A549 (cell line): ENCODE results near the gene STAMBPL1. TPM values are rescaled to one million over a fixed set of nuclear protein-coding genes. Genes with fewer than 3 reads are reported as not detected.

Experiments
- ATAC-seq, 2 experiments: fragments of 200-7000 bp in 1 of 2; fragments of >200 bp in 1 of 2; cut with Nextera tagmentation in 1 of 2; cut with Tn5 transposase in 1 of 2; 3 replicates each; pipeline versions ENCODE4 v1.8.0 to v1.9.1; 2018 to 2020; ENCODE audit warnings: mild to moderate bottlenecking in 1 of 2, moderate library complexity in 1 of 2
- CTCF ChIA-PET: fragments of 300-600 bp; sonication (Branson Sonifier 250); formaldehyde crosslinking; extraction: SDS; loops from one replicate; lab custom pipeline; 2021; ENCODE audit warnings: antibody characterized with exemption, inconsistent platforms; lab: Yijun Ruan, JAX
- POLR2A ChIA-PET: fragments of 350-600 bp; formaldehyde crosslinking; extraction: SDS; loops from one replicate; lab custom pipeline; 2021; ENCODE audit warnings: antibody characterized with exemption, inconsistent platforms; lab: Yijun Ruan, JAX
- DNase-seq, 2 experiments: peaks; one replicate each; pipeline versions ENCODE4 v3.0.0 to v3.0.0-alpha.2; 2011 to 2016; ENCODE audit warnings: low read depth in 1 of 2, low spot score in 1 of 2
- FAIRE-seq: peaks from 2 replicates; lab custom pipeline; 2011; peaks lifted over from hg19 to GRCh38; lab: Jason Lieb, UNC
- H3K27ac ChIP-seq, 2 experiments: fragments of >200 bp; sonication (Bioruptor Twin); formaldehyde crosslinking; 3 replicates each; pipeline ENCODE4 v1.5.1; 2016 to 2017
- H3K4me1 ChIP-seq: fragments of >200 bp; sonication (Bioruptor Twin); formaldehyde crosslinking; 3 replicates; pipeline ENCODE4 v1.6.1; 2016
- H3K4me2 ChIP-seq: fragments of >200 bp; sonication (Bioruptor Twin); formaldehyde crosslinking; 3 replicates; pipeline ENCODE4 v1.6.1; 2016
- H3K4me3 ChIP-seq: fragments of >200 bp; sonication (Bioruptor Twin); formaldehyde crosslinking; 3 replicates; pipeline ENCODE4 v1.5.1; 2016
- H3K9me3 ChIP-seq: fragments of >200 bp; sonication (Bioruptor Twin); formaldehyde crosslinking; 3 replicates; pipeline ENCODE4 v1.6.1; 2016
- E2F6 ChIP-seq: IDR thresholded peaks from 2 replicates; pipeline ENCODE4 v1.6.1; 2012; ENCODE audit warnings: low read depth, borderline replicate concordance
- EHMT2 ChIP-seq: fragments of 200-600 bp; sonication (generic); IDR thresholded peaks from 2 replicates; pipeline ENCODE4 v1.6.1; 2016; ENCODE audit warnings: antibody characterized with exemption, low read depth, mild to moderate bottlenecking, moderate library complexity
- EP300 ChIP-seq, 2 experiments: fragments of >200 bp; sonication (Bioruptor Twin); formaldehyde crosslinking; IDR thresholded peaks; 2 replicates in 1 of 2; 3 replicates in 1 of 2; pipeline ENCODE4 v1.6.1; 2016 to 2017
- FOSL2 ChIP-seq, 2 experiments: fragments of 450-650 bp in 1 of 2; fragments of >200 bp in 1 of 2; sonication (Bioruptor Twin) in 1 of 2; formaldehyde crosslinking; IDR thresholded peaks; 2 replicates each; pipeline versions ENCODE4 v1.5.0 to v1.6.1; 2016 to 2020; ENCODE audit warnings: mild to moderate bottlenecking in 1 of 2, moderate library complexity in 1 of 2
- GATA3 ChIP-seq: IDR thresholded peaks from 2 replicates; pipeline ENCODE4 v1.6.1; 2012; ENCODE audit warnings: borderline replicate concordance
- HOXB13 ChIP-seq: fragments of 250-450 bp; sonication (Bioruptor Pico); IDR thresholded peaks from 2 replicates; pipeline ENCODE4 v1.5.0; 2020; ENCODE audit warnings: low read depth, mild to moderate bottlenecking, moderate library complexity
- HOXB5 ChIP-seq: fragments of 250-450 bp; sonication (Bioruptor Pico); IDR thresholded peaks from 2 replicates; pipeline ENCODE4 v1.5.0; 2020; ENCODE audit warnings: mild to moderate bottlenecking, moderate library complexity
- JUNB ChIP-seq: fragments of >200 bp; sonication (Bioruptor Twin); formaldehyde crosslinking; IDR thresholded peaks from 2 replicates; pipeline ENCODE4 v1.6.1; 2016
- KDM1A ChIP-seq: fragments of 200-600 bp; sonication (generic); IDR thresholded peaks from 2 replicates; pipeline ENCODE4 v1.6.1; 2016; ENCODE audit warnings: low read depth, mild to moderate bottlenecking
- MAFK ChIP-seq: fragments of 450-650 bp; IDR thresholded peaks from 2 replicates; pipeline ENCODE4 v1.6.1; 2014; ENCODE audit not compliant: partially characterized antibody
- MAZ ChIP-seq: fragments of 150-350 bp; IDR thresholded peaks from 2 replicates; pipeline ENCODE4 v1.6.1; 2014; ENCODE audit warnings: antibody characterized with exemption, low read depth, low read length, borderline replicate concordance
- NFE2L2 ChIP-seq: fragments of 150-350 bp; conservative IDR thresholded peaks from 2 replicates; pipeline ENCODE4 v1.6.1; 2014; ENCODE audit warnings: low read length
- NPAS2 ChIP-seq: fragments of 250-450 bp; sonication (Bioruptor Pico); IDR thresholded peaks from 2 replicates; pipeline ENCODE4 v1.8.0; 2022; ENCODE audit warnings: mild to moderate bottlenecking, moderate library complexity, borderline replicate concordance
- NR3C1 ChIP-seq: fragments of >200 bp; sonication (Bioruptor Twin); formaldehyde crosslinking; IDR thresholded peaks from 3 replicates; pipeline ENCODE4 v1.6.1; 2017
- PBX3 ChIP-seq: IDR thresholded peaks from 2 replicates; pipeline ENCODE4 v1.6.1; 2012
- POLR2A ChIP-seq: IDR thresholded peaks from 2 replicates; pipeline ENCODE4 v1.6.1; 2012; ENCODE audit warnings: mild to moderate bottlenecking, low read length
- RARB ChIP-seq: fragments of 250-450 bp; sonication (Bioruptor Pico); IDR thresholded peaks from 2 replicates; pipeline ENCODE4 v1.8.0; 2021; ENCODE audit warnings: mild to moderate bottlenecking, moderate library complexity
- RCOR1 ChIP-seq: fragments of 150-350 bp; IDR thresholded peaks from 2 replicates; pipeline ENCODE4 v1.6.1; 2014; ENCODE audit warnings: antibody characterized with exemption, low read length, low read depth
- REST ChIP-seq: fragments of 200-600 bp; sonication (generic); IDR thresholded peaks from 2 replicates; pipeline ENCODE4 v1.6.1; 2016; ENCODE audit warnings: antibody characterized with exemption, mild to moderate bottlenecking, moderate library complexity
- SMC3 ChIP-seq: fragments of >200 bp; sonication (Bioruptor Twin); formaldehyde crosslinking; IDR thresholded peaks from 3 replicates; pipeline ENCODE4 v1.6.1; 2018; ENCODE audit warnings: inconsistent platforms
- SREBF2 ChIP-seq: fragments of 450-650 bp; IDR thresholded peaks from 2 replicates; pipeline ENCODE4 v1.6.1; 2014; ENCODE audit warnings: mild to moderate bottlenecking, moderate library complexity
- TFCP2L1 ChIP-seq: fragments of 250-450 bp; sonication (Bioruptor Pico); IDR thresholded peaks from 2 replicates; pipeline ENCODE4 v1.5.0; 2021; ENCODE audit warnings: mild to moderate bottlenecking
- TP53 ChIP-seq: fragments of 250-450 bp; sonication (Bioruptor Pico); IDR thresholded peaks from 2 replicates; pipeline ENCODE4 v1.5.0; 2021; ENCODE audit warnings: mild to moderate bottlenecking, moderate library complexity
- USF2 ChIP-seq: fragments of 450-650 bp; IDR thresholded peaks from 2 replicates; pipeline ENCODE4 v1.6.1; 2014; ENCODE audit warnings: antibody characterized with exemption
- ZC3H11A ChIP-seq: fragments of 450-650 bp; IDR thresholded peaks from 2 replicates; pipeline ENCODE4 v1.6.1; 2014; ENCODE audit warnings: antibody characterized with exemption, mild to moderate bottlenecking
- ZNF302 ChIP-seq: fragments of 250-450 bp; sonication (Bioruptor Pico); IDR thresholded peaks from 2 replicates; pipeline ENCODE4 v1.9.0; 2021; ENCODE audit warnings: inconsistent platforms, mild to moderate bottlenecking, moderate library complexity
- ZSCAN20 ChIP-seq: fragments of 250-450 bp; sonication (Bioruptor Pico); IDR thresholded peaks from 2 replicates; pipeline ENCODE4 v1.8.0; 2022; ENCODE audit warnings: mild to moderate bottlenecking, moderate library complexity
- WGBS: methylation state at CpG from one replicate; pipeline ENCODE4 v1.1.6; 2017; ENCODE audit errors: missing lambda C conversion rate; 5-methylcytosine and 5-hydroxymethylcytosine counted together
- polyA plus RNA-seq, 4 experiments: library from polyadenylated mRNA; depleted of rRNA in 3 of 4; stranded (reverse); fragments of >200 nt; fragmentation: RNase III in 1 of 4; extraction: RNeasy Plus Mini Kit Qiagen cat#74134 plus additional on column Dnase treatment in 1 of 4; gene quantifications; 2 replicates in 3 of 4; 3 replicates in 1 of 4; pipeline ENCODE4 v1.2.3, GENCODE V29; 2011 to 2017

The STAMBPL1 gene
- polyA plus RNA-seq, 2 of the 4 experiments (the other 2 are of a cell fraction), result 29.0 to 32.1 TPM

GRCh38 chr10:88896994-88897853, 17.2 kb downstream of the STAMBPL1 start:
- DNase-seq (peak in 1 of 2 experiments; percentile 38), ATAC-seq (peak; percentile 64 to 77), FAIRE-seq (no peak)
- peak overlapping the region; percentile 61 for H3K4me2 ChIP-seq
- WGBS, result 34% methylated on average over 8 of the region's 8 CpGs
- CTCF ChIA-PET, result interaction anchor here (7.5 kb wide), 1 partner anchor 61 kb away, joined by 53 read pairs; no protein-coding TSS in a partner anchor
- H3K27ac ChIP-seq, result peak overlapping the region; percentile 57 to 86
- no peak overlapping the region for H3K4me3 ChIP-seq
- no peaks in the 10 kb centered on the region for H3K9me3 ChIP-seq
- POLR2A ChIA-PET, result interaction anchor here (0.8 kb wide), 1 partner anchor 17 kb away, joined by 6 read pairs; the partner anchor contains the start of gene STAMBPL1
- TF ChIP-seq HOXB13 (CRISPR knock-in tag) (no peak), EP300 (IDR thresholded peaks at IDR 0.05) (peak in 1 of 2 experiments; percentile 28; a peak in 2 of 5 replicates), E2F6 (no peak), GATA3 (peak; percentile 55; the same call in 1 of the 2 replicates), RARB (no peak), NR3C1 (no peak), SMC3 (no peak), MAFK (peak; percentile 30), USF2 (no peak), NPAS2 (CRISPR knock-in tag) (no peak), TP53 (CRISPR knock-in tag) (no peak), TFCP2L1 (CRISPR knock-in tag) (no peak), EHMT2 (no peak), HOXB5 (CRISPR knock-in tag) (no peak)
- H3K4me1 ChIP-seq, result peaks cover 85% of the 10 kb centered on the region

GRCh38 chr10:88898727-88899126, 18.7 kb downstream of the STAMBPL1 start:
- H3K4me1 ChIP-seq, result peaks cover 70% of the 10 kb centered on the region
- 96% methylated on average over 3 of the region's 3 CpGs for WGBS
- FAIRE-seq, result no peak
- H3K4me2 ChIP-seq, result no peak overlapping the region
- H3K27ac ChIP-seq, result peak overlapping the region in 1 of 2 experiments; percentile 70; a peak in 3 of 6 replicates
- no peaks in the 10 kb centered on the region for H3K9me3 ChIP-seq
- CTCF ChIA-PET, result interaction anchor here (0.7 to 7.5 kb wide), 5 partner anchors 16 to 63 kb away, joined by 3 to 63 read pairs (median 4); no protein-coding TSS in a partner anchor
- POLR2A ChIA-PET, result no interaction called here
- TF ChIP-seq TP53 (CRISPR knock-in tag) (no peak), EHMT2 (no peak), MAZ (no peak), FOSL2 (IDR thresholded peaks at IDR 0.05) (no peak), FOSL2 (CRISPR knock-in tag; IDR thresholded peaks at IDR 0.05) (no peak), REST (no peak), ZC3H11A (no peak), MAFK (no peak), JUNB (no peak), KDM1A (no peak), ZNF302 (CRISPR knock-in tag) (no peak), PBX3 (no peak), ZSCAN20 (CRISPR knock-in tag) (no peak), HOXB13 (CRISPR knock-in tag) (no peak), RCOR1 (no peak), RARB (no peak), HOXB5 (CRISPR knock-in tag) (no peak), SREBF2 (no peak), SMC3 (no peak), NFE2L2 (no peak), POLR2A (no peak)
- H3K4me3 ChIP-seq, result no peak overlapping the region
- ATAC-seq, result 0 out of 6 replicates have a peak, but pooled peaks of 1 of the 2 experiments have one; percentile 29
- no peak for DNase-seq
